ENCODE data around the gene CREBBP.
A peak's percentile ranks its signal among the peaks of the same experiment; 100 is the strongest.

The CREBBP gene

DNA sequence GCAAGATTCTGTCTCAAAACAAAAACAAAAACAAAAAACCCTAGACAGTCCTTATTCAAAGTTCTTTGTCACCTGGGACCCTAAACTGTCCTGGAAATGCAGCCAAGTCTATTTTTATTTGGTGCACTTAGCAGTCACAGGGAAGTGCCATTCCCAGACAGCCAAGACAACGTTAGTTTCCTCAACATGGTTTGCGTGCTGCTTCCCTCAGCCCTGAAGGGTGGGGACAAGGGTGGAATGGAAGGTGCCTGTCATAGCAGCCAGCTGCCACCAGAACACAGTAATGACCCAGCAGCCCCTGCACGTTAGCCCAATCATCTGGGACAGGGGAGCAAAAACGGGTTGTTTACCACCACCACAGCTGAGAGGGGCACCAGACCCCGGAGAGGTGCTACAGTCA, 16.9 kb downstream of the CREBBP start:
- Histone ChIP-seq H3K27me3 (ENCODE audit: insufficient read depth, insufficient read length) (no peaks in the 10 kb centered on the region), H3K9me3 (ENCODE audit: insufficient read depth, low read length) (no peaks in the 10 kb centered on the region), H3K4me3 (ENCODE audit: insufficient read length, low read depth) (no peak overlapping the region), H3K9ac (ENCODE audit: insufficient read length, low read depth) (no peak overlapping the region), H3K4me1 (ENCODE audit: insufficient read depth, insufficient read length) (peaks cover 11% of the 10 kb centered on the region), H3K36me3 (ENCODE audit: insufficient read depth, insufficient read length, low read length) (peaks cover 9% of the 10 kb centered on the region)
- no peak for DNase-seq (ENCODE audit: low read depth, low spot score)
- no peak for TF ChIP-seq YY1 (IDR thresholded peaks at IDR 0.05; ENCODE audit: insufficient read depth, insufficient read length)
- TF ChIP-seq SUZ12 (IDR thresholded peaks at IDR 0.05; ENCODE audit: extremely low read depth, insufficient read depth, insufficient read length): no peak
- TF ChIP-seq ZNF274 (IDR thresholded peaks at IDR 0.05; ENCODE audit: low read depth, low read length): no peak

DNA sequence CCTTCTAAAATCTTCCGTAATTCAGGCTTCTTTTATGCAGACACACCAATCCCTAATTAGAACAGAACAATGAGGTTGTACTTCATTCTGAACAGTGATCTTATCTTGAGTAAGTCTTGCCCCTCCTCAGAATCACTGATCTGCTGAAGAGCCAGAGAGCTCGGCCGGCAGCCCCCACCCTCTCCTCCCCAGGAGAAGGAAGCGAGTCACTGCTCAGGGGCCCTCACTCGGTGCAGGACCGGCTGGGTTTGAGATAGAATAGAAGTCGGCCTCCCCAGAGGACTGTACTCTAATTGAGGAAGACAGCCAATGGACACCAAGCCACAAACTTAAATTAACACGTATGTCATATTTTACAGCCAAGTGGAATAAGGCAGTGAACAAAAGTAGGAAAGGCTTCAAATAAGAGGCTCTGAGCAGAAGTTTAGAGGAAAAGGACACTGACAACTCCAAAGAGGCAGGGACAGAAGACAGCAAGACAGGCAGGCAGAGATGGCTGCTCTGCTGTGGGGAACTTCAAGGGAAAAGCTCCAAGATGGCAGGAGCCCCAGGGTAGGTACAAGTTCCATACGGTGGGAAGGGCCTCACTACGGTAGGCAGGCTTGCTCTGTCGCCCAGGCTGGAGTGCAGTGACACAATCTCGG, 18.6 kb downstream of the CREBBP start:
- TF ChIP-seq ZNF274 (IDR thresholded peaks at IDR 0.05; ENCODE audit: low read depth, low read length): no peak
- TF ChIP-seq YY1 (IDR thresholded peaks at IDR 0.05; ENCODE audit: insufficient read depth, insufficient read length): no peak
- TF ChIP-seq SUZ12 (IDR thresholded peaks at IDR 0.05; ENCODE audit: extremely low read depth, insufficient read depth, insufficient read length): no peak
- no peak for DNase-seq (ENCODE audit: low read depth, low spot score)
- peaks cover 17% of the 10 kb centered on the region for H3K4me1 ChIP-seq (ENCODE audit: insufficient read depth, insufficient read length)
- H3K36me3 ChIP-seq (ENCODE audit: insufficient read depth, insufficient read length, low read length): peaks cover 9% of the 10 kb centered on the region
- no peak overlapping the region for H3K9ac ChIP-seq (ENCODE audit: insufficient read length, low read depth)
- H3K4me3 ChIP-seq (ENCODE audit: insufficient read length, low read depth): no peak overlapping the region
- no peaks in the 10 kb centered on the region for H3K9me3 ChIP-seq (ENCODE audit: insufficient read depth, low read length)
- no peaks in the 10 kb centered on the region for H3K27me3 ChIP-seq (ENCODE audit: insufficient read depth, insufficient read length)

DNA sequence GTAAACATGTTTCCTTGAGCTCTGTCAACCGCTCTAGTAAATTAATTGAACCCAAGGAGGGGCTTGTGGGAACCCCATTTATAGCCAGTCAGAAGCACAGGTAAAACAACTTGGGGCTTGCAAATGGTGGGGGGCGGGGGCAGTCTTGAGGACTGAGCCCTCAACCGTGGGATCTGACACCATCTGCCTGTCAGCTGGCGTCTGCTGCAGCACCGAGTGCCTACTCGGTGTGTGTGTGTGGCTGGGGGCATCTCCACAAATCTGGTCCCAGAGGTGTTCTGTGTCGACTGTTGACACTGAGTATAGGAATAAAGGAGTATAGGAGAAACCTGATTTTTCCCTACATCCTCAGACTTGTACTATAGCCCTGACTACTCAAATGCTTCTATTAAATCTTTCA, 20.6 kb downstream of the CREBBP start:
- Histone ChIP-seq H3K4me1 (ENCODE audit: insufficient read depth, insufficient read length) (peaks cover 17% of the 10 kb centered on the region), H3K27me3 (ENCODE audit: insufficient read depth, insufficient read length) (no peaks in the 10 kb centered on the region), H3K36me3 (ENCODE audit: insufficient read depth, insufficient read length, low read length) (peaks cover 9% of the 10 kb centered on the region), H3K4me3 (ENCODE audit: insufficient read length, low read depth) (no peak overlapping the region), H3K9ac (ENCODE audit: insufficient read length, low read depth) (no peak overlapping the region), H3K9me3 (ENCODE audit: insufficient read depth, low read length) (no peaks in the 10 kb centered on the region)
- TF ChIP-seq ZNF274 (IDR thresholded peaks at IDR 0.05; ENCODE audit: low read depth, low read length): no peak
- TF ChIP-seq SUZ12 (IDR thresholded peaks at IDR 0.05; ENCODE audit: extremely low read depth, insufficient read depth, insufficient read length): no peak
- no peak for TF ChIP-seq YY1 (IDR thresholded peaks at IDR 0.05; ENCODE audit: insufficient read depth, insufficient read length)
- DNase-seq (ENCODE audit: low read depth, low spot score): no peak

DNA sequence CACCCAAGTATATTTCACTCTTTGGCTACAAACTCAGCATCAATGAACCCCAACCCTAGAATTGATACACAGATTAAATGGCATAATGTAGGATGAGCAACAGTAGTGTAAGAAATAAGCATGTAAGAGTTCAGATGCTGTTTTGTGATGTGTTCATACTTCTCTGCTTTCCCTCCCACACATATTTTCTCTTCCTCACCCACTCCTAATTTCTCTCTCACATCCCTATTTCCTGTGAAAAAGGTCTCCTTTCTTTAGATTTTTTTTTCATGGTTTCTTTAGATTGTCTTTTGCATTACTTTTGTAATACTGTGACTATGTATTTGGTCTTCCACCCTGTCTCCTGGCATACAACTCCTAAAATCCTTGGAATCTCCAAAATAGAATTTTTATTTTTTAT, 21.7 kb downstream of the CREBBP start:
- Histone ChIP-seq H3K36me3 (ENCODE audit: insufficient read depth, insufficient read length, low read length) (peaks cover 13% of the 10 kb centered on the region), H3K4me3 (ENCODE audit: insufficient read length, low read depth) (no peak overlapping the region), H3K4me1 (ENCODE audit: insufficient read depth, insufficient read length) (peaks cover 15% of the 10 kb centered on the region), H3K27me3 (ENCODE audit: insufficient read depth, insufficient read length) (no peaks in the 10 kb centered on the region), H3K9me3 (ENCODE audit: insufficient read depth, low read length) (no peaks in the 10 kb centered on the region), H3K9ac (ENCODE audit: insufficient read length, low read depth) (no peak overlapping the region)
- no peak for TF ChIP-seq YY1 (IDR thresholded peaks at IDR 0.05; ENCODE audit: insufficient read depth, insufficient read length)
- no peak for TF ChIP-seq SUZ12 (IDR thresholded peaks at IDR 0.05; ENCODE audit: extremely low read depth, insufficient read depth, insufficient read length)
- no peak for TF ChIP-seq ZNF274 (IDR thresholded peaks at IDR 0.05; ENCODE audit: low read depth, low read length)
- DNase-seq (ENCODE audit: low read depth, low spot score): no peak

DNA sequence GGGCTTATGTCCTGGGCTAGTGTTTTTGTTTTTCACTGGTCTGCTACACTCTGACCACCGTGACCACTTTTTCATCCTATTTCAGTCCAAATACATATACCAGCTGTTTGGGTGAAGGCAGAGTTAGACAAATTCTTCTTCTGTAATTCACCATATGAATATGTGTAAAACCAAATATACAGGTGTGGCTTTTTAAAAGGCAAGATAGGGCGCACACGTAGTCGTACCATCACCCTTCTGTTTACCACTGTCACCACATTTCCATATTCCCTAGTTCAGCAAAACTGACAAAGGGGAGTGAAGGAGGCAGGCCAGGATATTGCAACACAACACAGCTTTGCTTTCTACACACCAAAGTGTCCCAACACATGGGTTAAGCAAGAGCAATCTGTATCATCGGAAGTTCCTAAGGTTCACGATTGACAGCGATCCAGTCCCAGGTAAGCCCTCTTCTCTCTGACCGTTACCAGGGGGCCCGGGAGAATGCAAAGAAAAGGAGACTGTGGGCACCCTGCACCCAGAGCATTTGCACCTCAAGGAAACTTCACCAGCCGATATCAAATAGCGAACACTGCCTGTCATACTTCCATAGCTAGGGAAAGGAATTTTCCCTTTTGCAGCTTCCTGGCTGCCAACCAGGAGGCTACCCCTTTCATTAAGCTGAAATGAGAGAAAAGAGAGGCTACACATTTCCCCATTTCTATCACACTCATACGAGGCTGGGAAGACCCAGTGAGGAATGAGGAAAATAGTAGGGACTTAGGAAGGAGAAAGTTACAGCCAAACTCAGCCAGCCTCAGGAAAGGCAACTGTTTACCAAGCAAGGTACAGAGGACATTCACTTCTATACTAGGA, 23.1 kb downstream of the CREBBP start:
- no peak for TF ChIP-seq SUZ12 (IDR thresholded peaks at IDR 0.05; ENCODE audit: extremely low read depth, insufficient read depth, insufficient read length)
- no peak for TF ChIP-seq ZNF274 (IDR thresholded peaks at IDR 0.05; ENCODE audit: low read depth, low read length)
- no peak for TF ChIP-seq YY1 (IDR thresholded peaks at IDR 0.05; ENCODE audit: insufficient read depth, insufficient read length)
- Histone ChIP-seq H3K27me3 (ENCODE audit: insufficient read depth, insufficient read length) (no peaks in the 10 kb centered on the region), H3K4me1 (ENCODE audit: insufficient read depth, insufficient read length) (peaks cover 12% of the 10 kb centered on the region), H3K9me3 (ENCODE audit: insufficient read depth, low read length) (no peaks in the 10 kb centered on the region), H3K9ac (ENCODE audit: insufficient read length, low read depth) (peak overlapping the region; percentile 13), H3K4me3 (ENCODE audit: insufficient read length, low read depth) (no peak overlapping the region), H3K36me3 (ENCODE audit: insufficient read depth, insufficient read length, low read length) (peaks cover 10% of the 10 kb centered on the region)
- DNase-seq (ENCODE audit: low read depth, low spot score): no peak

DNA sequence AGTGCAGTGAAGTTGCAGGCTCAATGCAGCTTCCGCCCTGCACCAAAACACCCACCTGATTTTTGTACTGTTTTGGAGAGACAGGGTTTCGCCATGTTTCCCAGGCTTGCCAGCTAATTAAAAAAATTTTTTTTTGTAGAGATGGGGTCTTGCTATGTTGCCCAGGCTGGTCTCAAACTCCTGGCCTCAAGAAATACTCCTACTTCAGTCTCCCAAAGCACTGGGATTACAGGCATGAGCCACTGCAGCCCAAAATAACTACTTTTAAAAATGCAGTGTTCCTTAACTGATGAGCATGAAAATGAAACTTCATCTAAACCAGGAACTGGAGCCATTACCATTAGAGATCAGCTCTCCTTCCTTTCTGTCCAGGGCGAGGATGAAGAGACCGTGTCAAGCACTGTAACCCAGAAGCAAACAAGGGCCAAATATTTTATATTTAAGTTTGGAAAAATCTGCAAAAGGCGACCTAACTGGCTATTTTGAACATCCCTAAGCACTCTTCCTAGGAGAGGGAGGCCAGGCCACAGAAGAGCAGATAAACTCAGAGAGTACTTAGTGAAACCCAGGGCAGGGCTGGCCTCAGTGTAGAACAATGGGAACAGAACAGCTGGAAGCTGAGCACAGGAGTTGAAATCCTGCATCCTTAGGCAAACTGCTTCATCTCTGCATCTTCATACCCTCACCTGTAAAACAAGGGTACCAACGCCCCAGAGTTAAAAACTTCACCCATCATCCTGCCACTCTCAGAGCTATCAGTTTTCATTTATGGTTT, 24.0 kb downstream of the CREBBP start:
- H3K9ac ChIP-seq (ENCODE audit: insufficient read length, low read depth): no peak overlapping the region
- DNase-seq (ENCODE audit: low read depth, low spot score): no peak
- peaks cover 10% of the 10 kb centered on the region for H3K36me3 ChIP-seq (ENCODE audit: insufficient read depth, insufficient read length, low read length)
- no peak for TF ChIP-seq ZNF274 (IDR thresholded peaks at IDR 0.05; ENCODE audit: low read depth, low read length)
- no peak for TF ChIP-seq SUZ12 (IDR thresholded peaks at IDR 0.05; ENCODE audit: extremely low read depth, insufficient read depth, insufficient read length)
- TF ChIP-seq YY1 (IDR thresholded peaks at IDR 0.05; ENCODE audit: insufficient read depth, insufficient read length): no peak
- H3K4me3 ChIP-seq (ENCODE audit: insufficient read length, low read depth): no peak overlapping the region
- peaks cover 10% of the 10 kb centered on the region for H3K4me1 ChIP-seq (ENCODE audit: insufficient read depth, insufficient read length)
- no peaks in the 10 kb centered on the region for H3K27me3 ChIP-seq (ENCODE audit: insufficient read depth, insufficient read length)
- H3K9me3 ChIP-seq (ENCODE audit: insufficient read depth, low read length): no peaks in the 10 kb centered on the region
